Medulla oblongata (tissue), 1 donor: ENCODE data around the gene KCNH6.

Experiments used
- DNase-seq: peaks from one replicate; pipeline ENCODE4 v3.0.0-alpha.2; 2015; ENCODE audit errors: extremely low spot score

The KCNH6 gene

DNA sequence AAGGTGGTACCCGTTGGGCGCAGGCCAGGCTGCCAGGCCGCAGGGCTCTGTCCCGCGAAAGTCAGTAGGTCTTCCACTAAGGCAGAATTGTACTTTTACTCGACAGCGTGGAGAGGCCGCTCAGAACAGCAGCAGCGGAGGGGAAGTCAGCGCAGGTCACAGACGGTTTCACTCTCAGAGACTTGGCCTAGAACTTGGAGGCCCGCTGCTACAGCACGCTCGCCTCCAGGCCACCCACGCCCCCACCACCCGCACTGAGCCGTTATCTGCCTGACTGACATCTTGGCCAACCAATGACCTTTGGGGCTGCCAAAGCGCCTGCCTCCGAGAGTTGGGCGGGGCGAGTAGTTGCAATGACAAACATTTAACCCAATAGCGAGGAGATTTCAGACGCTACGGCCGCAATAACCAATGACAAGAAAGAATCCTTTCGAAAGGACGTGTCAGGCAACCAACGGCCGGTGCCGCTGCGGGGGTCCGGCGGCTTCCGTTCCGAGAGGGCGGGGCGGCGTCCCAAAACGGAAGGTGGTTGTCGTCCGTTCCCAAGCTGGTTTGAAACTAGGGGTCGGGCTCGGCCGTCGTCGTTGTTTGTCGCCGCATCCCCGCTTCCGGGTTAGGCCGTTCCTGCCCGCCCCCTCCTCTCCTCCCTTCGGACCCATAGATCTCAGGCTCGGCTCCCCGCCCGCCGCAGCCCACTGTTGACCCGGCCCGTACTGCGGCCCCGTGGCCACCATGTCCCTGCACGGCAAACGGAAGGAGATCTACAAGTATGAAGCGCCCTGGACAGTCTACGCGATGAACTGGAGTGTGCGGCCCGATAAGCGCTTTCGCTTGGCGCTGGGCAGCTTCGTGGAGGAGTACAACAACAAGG is 27.0 kb downstream of the KCNH6 start, which contains the start of gene DCAF7:
Gene DCAF7, plus strand, starts transcription at position 532 of the 871 bp plus-strand sequence. Its CDS starts 201 bp downstream, at position 733.
- peak; percentile 100 for DNase-seq

DNA sequence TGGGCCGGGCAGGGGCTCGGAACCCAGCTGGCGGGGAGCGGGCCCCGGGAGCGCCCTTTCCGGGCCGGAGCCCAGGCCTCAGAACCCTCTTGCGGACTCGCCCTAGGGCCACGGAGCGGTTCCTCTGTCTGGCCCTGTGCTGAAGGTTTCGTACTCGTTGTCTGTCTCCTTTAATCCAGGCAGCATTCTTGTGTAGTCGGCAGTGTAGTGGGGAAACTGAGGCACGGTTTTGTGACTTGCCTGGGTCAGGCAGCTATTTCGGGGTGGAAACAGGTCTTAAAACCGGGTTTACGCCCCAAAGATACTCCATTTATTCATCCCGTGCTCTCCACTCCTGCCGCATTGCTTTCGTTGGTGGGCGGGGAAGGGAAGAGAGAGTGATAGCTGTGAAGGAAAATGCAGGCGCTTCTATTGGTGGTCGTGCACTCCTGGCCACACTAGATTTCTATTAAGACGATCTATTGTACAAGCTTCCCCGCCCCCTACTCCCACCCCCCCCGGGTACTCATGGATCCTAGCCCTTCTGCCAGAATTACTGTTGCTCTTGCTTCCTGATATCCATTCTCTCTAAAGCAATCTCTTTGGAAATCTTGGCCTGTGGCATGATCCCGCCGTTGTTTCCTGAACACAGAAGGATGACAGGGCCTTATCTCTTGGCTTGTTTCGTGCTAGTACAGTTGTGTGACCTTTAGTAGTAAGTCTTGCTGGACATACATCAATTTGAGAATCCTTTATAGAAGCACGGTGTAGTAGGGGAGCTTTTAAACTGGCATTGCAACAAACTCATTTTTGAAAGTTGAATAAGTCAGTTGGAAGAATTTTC is 27.9 kb downstream of the KCNH6 start:
- DNase-seq: peak; percentile 19

DNA sequence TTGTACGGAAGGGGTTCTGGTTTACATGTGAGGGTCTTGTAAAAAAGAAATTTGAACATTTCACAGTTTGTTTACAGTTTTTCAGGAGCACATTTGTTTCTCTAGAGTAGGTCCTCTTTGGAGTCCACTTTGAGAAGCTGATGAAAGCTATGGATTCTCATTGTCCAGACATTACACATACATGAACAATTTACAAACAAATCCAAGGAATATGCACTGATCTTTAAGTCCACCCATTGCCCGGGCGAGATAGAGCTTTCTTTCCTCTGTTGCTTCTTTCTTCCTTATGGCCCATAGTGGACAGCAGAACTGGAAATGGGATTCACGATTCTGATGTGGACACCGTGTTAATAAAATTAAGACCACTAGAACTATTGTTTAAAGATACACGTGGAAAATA is 29.1 kb downstream of the KCNH6 start:
- no peak for DNase-seq

DNA sequence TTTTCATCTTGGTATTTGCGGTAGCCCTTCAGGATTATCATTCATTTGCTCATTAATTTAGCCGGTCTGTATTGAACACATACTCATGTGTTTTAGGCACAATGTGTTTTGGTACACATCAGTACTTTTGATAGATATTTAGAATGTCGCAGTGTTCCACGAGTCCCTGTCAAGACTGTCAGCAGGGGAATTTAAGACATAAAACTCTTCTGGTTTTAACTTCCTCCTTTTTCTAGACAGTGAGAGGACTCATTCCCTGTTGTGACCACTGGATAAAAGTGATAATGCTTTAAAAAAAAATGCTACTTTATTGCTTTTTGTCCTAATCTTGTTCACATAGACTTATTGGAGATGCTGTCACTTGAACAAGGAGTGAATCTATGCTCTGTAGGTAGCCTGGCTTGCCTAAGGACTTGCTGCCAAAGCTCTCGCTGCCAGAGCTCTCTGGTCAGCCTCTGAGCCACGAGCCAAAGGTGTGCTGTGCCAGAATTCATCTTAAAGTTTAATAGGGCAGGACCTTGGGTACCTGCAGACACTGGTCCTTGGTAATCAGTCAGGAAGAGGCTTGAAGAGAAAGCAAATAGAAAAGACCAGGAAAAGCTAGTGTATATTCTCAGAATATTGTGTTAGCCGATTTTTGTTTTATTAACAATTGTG is 32.5 kb downstream of the KCNH6 start:
- DNase-seq: no peak

DNA sequence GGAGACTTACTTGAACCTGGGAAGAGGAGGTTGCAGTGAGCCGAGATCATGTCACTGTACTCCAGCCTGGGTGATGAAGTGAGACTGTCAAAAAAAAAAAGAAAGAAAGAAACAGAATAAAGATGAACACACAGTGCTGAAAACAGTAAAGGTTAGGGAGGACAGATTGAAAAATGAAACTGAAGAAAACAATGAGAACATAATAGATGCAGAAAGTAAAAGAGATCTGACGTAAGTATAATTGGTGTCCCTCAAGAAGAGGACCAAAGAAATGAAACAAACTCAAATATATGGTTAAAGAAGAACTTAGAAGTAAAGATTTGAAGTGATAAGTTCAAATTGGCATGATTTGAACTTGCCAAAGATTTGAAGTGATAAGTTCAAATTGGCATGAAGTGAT is 34.3 kb downstream of the KCNH6 start:
- no peak for DNase-seq

DNA sequence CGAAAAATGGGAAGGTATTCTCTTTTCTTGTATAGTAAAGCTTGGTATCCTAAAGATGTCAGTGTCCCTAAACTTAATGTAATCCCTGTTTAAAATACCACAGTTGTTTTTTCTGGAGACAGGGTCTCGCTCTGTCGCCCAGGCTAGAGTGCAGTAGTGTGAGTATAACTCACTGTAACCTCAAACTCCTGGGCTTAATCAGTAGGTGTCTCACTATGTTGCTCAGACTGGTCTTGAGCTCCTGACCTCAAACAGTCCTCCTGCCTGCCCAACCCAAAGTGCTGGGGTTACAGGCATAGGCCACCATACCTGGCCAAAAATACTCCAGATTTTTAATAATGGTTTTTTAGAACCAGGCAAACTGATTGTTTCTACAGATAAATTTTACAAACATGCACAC is 35.3 kb downstream of the KCNH6 start:
- no peak for DNase-seq

DNA sequence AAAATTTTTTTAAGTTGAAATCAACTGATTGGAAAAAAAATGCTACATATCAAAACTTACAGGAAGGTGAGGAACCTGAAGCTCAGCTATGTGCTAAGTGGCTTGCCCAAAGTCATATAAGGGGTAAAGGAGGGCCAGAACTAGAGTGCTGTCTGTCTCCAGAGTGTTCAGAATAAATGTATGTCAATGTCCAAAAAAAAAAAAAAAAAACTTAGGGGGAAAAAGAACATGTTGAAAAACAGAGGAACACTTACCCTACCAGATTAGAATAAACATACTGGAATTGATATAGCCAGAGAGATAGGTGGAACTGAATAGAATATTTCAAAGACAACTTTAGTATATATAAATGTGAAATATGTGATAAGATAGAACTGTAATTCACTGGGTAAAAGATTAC is 38.7 kb downstream of the KCNH6 start:
- DNase-seq: no peak

DNA sequence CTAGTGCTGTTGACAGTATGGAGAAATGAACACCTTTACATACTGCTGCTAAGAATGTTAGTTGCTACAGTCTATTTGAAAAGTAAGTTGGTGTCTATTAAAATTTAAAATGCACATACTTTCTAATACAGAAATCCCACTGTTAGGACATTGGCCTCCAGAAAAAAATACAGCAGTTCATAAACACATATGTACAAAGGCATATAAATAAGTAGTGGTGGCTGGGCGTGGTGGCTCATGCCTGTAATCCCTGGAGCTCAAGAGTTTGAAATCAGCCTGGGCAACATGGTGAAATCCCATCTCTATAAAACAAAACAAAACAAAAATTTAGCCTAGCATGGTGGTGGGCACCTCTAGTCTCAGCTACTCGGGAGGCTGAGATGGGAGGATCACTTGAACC is 40.2 kb downstream of the KCNH6 start:
- no peak for DNase-seq

DNA sequence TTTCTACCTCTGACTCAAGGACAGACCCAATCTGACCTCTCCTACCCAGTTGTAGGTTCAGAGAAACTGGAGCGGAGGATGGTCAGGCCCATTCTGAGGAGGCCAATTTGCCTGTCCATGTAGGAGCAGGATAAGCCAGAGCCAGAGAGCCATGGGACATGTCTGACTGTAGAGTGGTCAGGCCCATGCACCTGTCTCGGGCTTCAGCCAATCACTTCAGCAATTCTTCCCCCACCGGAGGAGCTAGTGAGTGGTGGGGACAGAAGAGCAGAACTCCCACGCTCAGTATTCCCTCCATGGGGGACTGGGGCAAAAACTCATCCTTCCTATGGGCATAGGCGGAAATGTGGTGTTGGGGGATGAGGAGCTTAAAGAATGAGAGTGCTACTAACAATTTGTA is 41.4 kb downstream of the KCNH6 start:
- no peak for DNase-seq

DNA sequence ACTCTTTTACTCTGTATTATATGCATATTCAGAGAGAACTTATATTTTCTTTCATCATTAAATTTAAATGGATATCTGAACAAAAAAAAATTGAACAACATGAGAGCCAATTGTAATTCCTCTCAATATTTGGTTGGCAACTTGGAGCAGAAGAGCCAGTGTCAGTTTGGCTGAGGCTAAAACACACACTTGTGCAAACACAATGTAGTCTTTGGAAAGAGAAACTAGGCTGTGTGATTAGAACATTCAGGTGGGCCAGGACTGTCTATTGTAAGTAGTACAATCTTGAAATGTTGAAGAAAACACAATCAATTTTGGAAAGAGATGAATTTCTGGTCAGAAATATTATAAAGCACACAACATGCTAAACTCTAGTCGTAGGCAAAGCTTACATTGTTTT is 44.1 kb downstream of the KCNH6 start:
- DNase-seq: no peak

DNA sequence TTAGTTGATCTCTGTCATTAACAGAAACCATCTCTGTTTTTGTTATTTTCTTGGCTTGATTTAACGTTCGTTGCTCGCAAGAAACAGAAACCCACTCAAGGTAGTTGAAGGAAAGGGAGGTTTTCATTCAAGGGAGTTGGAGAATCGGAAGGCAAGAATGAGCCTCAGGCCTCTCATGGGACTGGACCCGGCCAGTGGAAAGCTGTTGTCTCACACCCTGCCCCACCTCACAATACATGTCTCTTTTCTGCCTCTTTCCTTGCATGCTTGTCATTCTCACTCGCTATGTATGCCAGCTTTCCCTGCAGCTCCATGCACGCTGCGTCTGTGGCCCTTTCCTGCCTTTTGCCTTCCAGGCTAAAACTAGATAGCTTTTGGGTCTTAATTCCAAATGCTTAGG is 45.4 kb downstream of the KCNH6 start:
- DNase-seq: no peak

DNA sequence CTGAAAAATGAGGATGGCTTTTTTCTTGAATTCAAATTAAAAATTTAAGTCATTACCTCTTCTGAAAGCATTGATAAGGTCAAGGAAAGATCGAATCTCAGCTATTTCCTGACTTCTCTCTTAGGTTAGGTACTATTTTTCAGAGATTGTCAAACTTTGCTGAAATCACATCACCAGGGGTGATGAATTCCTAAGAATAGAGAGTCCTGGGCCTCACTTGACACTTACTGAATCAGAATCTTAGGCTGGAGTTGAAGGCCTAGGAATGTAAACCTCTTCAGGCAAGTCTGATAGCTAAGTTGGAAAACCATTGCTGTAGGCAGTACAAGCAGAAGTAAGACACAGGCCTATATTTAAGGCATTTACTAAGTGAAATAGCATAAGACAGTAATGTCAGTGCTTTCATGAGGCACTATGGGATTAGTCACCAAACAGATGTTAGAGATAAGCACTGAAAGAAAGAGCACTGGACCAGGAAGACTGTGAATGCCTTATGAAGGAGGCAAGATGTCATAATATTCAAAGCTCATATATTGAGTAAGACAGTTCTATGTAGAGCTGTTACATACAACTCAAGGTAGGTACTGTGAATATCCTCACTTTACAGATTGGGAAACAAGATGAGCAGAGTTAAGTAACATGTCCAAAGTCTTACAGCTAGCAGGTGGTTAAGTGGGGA is 48.6 kb downstream of the KCNH6 start:
- DNase-seq: no peak

DNA sequence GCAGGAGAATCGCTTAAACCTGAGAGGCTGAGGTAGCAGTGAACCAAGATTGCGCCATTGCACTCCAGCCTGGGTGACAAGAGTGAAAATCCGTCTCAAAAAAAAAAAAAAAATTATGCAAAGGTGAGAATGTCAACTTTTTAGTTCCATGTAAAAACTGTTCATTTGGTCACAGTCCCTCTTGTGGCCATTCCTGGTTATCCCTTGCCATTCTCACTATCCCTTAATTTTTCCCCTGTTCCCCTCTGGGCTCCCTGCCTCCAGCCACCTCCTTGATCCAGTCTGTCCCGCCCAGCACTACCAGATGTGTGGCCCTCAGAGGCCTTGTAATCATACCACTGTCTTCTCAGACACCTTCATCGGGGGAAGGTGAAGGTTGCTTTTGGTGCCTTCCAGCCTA is 50.5 kb downstream of the KCNH6 start:
- no peak for DNase-seq

DNA sequence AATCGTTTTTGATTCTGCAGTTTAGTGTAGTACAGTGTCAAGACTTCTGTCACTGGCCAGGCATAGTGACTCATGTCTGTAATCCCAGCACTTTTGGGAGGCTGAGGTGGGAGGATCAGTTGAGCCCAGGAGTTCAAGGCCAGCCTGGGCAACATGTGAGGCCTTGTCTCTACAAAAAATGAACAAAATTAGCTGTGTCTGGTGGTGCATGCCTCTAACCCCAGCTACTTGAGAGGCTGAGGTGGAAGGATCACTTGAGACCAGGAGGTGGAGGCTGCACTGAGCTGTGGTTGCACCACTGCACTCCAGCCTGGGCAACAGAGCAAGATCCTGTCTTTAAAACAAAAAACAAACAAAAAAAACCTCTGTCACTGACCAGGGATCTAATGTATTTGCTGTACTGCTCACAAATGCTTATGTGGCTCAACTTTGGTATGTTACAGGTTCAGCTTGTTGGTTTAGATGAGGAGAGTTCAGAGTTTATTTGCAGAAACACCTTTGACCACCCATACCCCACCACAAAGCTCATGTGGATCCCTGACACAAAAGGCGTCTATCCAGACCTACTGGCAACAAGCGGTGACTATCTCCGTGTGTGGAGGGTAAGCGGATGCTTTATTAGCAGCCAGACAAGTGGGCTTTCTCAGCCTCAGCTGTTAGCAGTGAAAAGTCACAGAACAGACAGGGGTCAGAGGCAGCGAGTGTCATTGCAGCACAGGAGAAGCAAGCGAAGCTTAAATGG is 55.0 kb downstream of the KCNH6 start:
- no peak for DNase-seq

DNA sequence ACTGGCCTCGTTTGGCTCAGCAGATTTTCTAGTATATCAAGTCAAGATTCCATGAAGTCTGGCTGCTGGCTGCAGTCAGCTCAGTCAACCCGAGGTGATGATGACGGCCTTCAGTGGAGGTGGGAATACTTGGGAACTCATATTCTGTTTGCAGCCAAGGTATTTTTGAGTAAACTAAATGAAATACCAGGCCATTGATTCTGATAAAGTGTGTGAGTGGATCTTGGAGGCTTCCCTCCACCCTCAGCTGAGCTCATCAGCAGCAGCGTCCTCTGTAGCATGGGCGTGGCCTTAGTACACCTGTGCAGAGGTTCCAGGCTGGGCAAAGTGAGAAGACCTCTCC is 55.6 kb downstream of the KCNH6 start:
- no peak for DNase-seq

DNA sequence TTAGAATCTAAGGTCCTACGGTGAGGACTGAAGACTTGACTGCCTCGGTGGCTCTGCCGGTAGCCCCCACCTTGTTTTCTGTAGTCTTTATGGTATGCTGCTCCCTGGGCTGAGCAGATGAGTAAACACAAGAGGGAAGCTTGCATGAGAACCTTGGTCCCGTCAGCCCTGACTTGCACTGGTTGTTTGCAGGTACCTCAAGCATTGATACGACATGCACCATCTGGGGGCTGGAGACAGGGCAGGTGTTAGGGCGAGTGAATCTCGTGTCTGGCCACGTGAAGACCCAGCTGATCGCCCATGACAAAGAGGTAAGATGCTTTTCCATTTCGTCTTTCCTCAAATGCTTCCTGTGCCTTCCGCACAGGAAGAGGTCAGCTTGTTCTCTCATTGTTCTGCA is 56.5 kb downstream of the KCNH6 start:
- no peak for DNase-seq

DNA sequence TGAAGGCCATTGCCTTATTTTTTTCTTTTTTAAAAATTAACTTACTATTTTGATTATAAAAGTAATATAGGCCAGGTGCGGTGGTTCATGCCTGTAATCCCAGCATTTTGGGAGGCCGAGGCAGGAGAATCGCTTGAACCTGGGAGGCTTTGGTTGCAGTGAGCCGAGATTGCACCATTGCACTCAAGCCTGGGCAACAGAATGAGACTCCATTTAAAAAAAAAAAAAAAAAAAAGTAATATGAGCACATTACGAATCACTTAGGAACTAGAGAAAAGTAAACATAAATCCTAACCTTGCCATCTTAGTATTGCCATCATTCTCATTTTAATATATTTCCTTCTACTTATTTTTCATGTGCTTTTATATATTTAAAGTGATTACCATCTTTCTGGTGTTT is 64.6 kb downstream of the KCNH6 start:
- DNase-seq: no peak

DNA sequence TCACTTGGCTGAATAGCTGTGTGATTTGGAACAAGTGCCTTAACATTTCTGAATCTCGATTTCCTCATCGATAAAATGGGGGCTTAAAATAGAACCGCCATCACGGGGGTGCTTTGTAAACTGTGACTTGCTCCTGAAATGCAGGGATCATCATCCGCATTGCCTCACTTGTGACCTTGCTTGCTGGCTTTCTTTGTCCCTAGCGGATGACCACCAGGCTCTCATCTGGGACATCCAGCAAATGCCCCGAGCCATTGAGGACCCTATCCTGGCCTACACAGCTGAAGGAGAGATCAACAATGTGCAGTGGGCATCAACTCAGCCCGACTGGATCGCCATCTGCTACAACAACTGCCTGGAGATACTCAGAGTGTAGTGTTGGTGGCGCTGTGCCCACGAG is 65.6 kb downstream of the KCNH6 start:
- DNase-seq: no peak

DNA sequence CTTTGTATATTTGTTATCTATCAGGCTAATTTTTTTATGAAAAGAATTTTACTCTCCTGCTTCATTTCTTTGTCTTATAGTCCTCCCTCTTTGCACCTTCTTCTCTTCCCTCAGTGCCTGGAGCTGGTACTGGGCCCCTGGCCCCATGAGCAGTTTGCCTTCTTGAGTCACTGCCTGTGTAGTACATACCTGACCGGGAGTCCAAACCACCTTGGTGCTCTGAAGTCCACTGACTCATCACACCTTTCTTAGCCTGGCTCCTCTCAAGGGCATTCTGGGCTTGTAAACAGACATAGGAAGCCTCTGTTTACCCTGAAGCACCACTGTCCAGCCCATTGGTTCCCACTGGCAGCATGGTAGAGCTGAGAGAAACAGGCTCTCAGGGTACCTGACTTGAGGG is 66.5 kb downstream of the KCNH6 start:
- DNase-seq: no peak

DNA sequence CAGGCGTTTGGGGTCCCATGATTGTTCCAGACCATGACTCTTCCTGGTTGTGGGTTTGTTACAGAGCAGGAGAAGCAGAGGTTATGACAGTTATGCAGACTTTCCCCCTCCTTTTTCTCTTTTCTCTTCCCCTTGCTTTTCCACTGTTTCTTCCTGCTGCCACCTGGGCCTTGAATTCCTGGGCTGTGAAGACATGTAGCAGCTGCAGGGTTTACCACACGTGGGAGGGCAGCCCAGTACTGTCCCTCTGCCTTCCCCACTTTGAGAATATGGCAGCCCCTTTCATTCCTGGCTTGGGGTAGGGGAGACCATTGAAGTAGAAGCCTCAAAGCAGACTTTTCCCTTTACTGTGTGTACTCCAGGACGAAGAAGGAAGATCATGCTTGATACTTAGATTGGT is 69.6 kb downstream of the KCNH6 start:
- DNase-seq: no peak

DNA sequence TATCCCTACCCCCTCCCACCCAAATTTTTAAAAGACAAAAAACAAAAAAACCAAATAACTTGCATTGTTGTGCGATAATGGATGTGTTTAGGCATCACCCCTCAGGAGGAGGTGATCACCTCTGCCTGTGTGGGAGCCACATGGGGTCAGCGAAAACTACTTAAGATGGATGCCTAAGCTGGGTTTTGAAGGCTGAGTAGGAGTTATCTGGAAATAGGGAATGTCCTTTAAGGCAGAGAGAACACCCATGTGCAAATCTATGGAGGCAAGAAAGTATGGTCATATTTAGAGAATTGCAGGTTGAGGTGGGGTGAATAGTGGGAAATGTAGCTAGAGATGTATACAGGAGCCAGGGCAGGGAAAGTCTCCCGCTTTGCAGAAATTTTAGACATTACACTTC is 72.0 kb downstream of the KCNH6 start:
- DNase-seq: no peak
